Right hindlimb (tissue), 1 donor: Measurements from ENCODE around the gene TMEM119.
"Not testable (repeated sequence)": the region's sequence is repeated elsewhere in the genome, so short reads cannot be mapped to it uniquely, and the experiment has no call there.

Experiments used
- DNase-seq: peaks from one replicate; pipeline ENCODE4 v3.0.0-alpha.2; 2018

The TMEM119 gene

DNA sequence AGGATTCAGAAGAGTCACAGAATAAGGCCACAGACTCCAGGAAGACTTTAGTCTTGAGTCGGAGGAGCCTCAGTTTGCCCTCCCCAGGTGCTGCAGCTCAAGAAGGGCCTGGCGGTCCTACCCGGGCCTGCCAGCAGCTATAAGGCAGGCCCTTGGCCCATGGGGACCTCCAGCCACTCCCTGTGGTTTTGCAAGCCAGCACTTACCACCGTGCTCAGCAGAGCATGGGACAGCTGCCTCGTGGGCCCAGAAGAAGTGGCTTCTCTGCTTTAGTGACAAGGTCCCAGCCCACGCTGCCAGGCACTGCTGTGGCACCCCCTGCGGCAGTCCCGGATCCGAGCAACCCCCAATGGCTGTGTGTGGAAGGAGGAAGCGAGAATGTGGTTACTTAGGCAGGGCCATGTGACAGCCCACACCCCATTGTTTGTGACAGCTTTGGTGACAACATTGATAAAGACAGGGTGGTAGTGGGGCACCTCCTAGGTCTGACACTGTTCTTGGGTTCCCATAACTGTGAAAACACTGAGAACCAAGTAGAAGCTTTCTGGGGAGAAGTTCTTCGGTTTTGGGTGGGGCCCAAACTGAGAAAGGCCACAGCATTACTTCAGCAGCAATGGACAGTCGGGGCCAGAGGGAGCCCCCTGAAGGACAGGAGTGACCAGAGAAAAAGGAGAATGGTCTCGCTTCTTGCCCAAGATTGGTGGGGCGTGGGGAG is 35.8 kb upstream of the TMEM119 start, which contains the start of gene SELPLG:
Gene SELPLG (minus strand): TSS at position 361 of the 715 bp plus-strand sequence. CDS start 9,587 bp downstream, outside the sequence.
- no peak for DNase-seq

- DNase-seq, result no peak
Measured at GRCh38 chr12:108633081-108633533, 35.2 kb upstream of the TMEM119 start.

DNA sequence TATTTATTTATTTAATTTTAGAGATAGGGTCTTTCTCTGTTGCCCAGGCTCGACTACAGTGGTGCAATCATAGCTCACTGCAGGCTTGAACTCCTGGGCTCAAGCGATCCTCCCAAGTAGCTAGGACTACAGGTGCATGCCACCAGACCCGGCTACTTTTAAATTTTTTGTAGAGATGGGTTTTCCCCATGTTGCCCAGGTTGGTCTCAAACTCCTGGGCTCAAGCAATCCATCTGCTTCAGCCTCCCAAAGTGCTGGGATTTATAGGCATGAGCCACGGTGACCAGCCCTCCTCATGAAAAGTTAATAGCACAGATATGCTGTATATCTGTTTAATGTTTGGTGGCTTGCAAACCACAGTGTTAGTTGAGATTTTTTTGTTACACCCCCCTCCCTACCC is 33.4 kb upstream of the TMEM119 start:
- DNase-seq, result not testable (repeated sequence)

DNA sequence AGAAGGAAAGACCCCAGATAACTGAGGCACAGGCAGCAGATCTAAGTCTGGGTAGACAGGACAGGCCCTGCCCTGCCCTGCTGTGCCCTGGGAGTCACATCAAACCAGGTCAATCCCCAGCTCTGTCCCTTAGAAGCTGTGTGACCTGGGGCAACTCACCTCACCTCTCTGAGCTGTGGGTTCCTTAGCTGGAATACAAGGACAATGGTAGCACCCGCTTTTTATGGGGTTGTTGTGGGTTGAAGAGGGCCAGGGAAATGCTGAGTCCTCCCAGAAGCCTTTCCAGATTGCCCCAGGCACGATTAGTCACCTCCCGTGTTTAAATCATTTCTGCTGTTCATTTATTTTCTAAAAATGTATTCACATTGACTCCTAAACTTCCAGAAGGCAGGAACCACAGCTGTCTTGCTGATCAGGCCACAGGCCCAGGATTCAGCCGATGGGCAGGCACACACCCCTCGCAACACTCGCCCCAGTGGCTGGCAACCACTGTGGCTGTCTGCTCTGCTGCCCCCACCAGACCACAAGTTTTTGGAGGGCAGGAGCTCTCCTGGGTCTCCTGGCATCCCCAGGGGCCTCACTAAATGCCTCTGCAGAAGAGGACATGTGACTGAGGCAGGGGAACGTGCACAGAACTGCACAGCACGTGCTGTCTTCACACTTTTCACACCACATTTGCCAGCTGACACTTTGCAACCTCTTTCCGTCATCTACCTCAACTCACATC is 32.8 kb upstream of the TMEM119 start:
- DNase-seq, result no peak

DNA sequence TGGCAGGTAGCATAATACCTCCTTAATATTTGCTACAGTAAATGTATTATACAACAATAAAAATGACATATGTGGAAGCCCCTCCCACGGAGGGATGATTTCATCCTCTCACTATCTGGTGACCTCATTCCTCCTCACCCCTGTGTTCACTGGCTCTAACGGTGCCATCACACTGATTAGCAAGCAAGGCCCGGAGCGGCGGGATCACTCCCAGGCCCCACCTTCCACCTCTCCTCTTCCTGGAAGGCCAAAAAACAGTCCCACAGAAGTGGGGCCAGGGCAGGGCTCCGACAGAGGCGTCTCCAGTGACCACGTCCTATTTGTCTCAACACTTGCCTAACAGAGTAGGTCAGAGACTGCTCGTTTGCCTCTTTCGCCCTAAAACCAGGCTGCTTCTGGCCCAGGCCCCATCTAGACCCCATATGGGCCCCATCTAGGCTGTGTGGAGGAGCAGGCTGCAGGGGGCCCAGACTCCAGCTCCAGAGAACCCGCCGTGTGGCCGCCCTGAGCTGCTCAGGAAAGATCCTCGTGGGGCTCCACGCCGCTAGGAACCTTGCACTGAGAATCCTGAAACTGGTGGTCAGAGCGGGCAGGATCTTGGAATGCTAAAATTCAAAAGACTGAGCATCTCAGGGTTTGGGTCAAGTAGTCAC is 32.1 kb upstream of the TMEM119 start:
- DNase-seq, result no peak

- DNase-seq, result no peak
Measured at GRCh38 chr12:108629151-108629550, 31.3 kb upstream of the TMEM119 start.

DNA sequence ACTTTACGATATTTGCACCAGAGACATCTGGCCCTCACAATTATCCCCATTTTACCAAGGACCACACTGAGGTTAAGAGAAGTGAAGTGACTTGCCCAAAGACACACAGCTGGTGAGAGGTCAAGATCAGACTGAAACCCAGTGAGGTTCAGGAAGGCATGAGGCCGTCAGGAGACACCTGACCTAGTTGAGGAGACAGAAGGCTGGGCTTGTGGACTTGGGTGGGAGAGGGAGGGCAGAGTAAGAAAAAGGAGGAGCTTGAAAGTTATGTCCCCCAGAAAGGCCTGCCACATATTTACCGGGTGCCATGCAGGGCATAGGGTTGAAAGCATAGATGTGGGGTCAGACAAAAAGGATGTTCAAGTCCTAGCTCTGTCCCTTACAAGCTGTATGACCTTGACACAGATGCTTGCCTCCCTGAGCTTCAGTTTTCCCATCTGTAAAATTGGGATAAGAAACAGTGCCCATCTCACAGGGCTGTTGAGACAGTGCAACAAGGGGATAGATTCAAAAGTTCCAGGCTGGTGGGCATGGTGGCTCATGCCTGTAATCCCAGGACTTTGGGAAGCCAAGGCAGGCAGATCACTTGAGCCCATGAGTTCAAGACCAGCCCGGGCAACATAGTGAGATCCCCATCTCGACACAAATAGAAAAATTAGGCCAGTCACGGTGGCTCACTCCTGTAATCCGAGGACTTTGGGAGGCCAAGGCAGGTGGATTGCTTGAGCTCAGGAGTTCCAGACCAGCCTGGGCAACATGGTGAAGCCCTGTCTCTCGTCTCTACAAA is 29.4 kb upstream of the TMEM119 start:
- DNase-seq, result no peak

DNA sequence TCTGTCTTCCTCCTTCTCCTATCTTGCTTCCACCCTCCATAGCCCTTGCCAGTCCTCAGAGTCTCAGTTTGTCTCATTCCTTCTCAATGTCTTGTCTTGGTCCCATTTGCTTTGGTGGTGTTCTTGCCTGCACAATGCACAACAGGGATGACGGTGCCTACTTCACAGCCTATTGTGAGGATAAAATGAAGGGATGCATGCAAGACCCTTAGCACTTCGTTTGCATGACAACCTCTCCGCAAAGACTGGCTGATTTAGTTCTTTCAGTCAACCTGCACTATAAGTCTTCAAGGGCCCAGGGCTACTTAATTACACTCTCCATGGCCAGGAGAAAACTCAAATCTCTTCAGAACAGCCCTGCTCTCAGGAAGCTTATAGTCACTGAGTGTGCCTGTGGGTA is 27.3 kb upstream of the TMEM119 start:
- no peak for DNase-seq

DNA sequence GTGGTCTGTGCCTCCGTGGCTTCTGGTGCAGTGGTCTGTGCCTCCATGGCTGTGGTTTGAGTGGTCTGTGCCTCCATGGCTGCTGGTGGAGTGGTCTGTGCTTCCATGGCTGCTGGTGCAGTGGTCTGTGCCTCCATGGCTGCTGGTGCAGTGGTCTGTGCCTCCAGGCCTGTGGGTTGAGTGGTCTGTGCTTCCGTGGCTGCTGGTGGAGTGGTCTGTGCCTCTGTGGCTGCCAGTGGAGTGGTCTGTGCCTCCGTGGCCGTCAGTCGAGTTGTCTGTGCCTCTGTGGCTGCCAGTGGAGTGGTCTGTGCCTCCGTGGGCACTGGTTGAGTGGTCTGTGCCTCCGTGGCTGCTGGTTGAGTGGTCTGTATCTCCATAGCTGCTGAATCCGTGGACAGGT is 25.7 kb upstream of the TMEM119 start:
- no peak for DNase-seq

DNA sequence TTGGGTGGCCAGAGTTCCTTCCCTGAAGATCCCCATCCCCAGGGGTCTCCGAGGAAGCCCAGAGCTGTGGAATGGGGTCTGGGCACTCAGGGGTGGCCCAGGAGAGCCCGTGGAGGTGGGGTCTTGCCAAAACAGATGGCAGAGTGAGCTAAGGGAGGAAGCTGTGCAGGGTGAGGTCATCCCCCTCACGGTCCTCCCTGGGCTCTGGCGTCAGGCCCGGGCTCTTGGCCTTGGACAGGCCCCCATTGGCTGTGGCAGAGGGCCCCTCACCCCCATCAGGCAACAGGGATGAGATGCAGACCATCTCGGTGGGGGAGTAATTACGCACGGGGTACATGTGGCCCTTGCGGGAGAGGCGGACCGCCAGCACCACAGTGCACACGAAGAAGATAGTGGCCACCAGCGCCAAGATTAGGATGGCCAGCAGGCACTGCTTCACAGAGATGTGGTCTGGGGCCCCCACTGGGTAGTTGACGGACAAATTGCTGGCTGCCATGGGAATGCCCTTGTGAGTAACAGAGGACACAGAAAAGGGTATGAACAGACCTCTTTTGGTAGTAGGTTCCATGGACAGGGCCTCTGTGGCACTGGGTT is 25.1 kb upstream of the TMEM119 start:
- no peak for DNase-seq

DNA sequence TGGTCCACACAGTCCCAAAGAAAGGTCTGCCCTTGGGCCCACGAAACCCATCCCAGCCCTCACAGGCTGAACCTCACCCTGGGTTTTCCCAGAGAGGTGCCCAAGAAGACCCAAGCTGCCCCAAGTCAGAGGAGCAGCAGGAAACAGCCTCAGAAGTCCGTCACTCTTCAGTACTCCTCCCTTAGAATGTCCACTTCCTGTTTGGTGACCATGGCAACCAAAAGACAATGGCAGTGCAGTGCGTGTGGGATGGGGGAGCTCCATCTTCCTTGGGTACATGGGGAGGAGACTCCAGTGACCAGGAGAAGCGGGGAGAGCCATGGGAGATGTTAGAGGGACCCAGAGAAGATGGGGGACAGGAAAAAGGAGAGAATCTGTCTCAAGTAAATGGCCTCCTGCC is 24.5 kb upstream of the TMEM119 start:
- no peak for DNase-seq

- DNase-seq, result no peak
Measured at GRCh38 chr12:108621161-108621560, 23.3 kb upstream of the TMEM119 start.

DNA sequence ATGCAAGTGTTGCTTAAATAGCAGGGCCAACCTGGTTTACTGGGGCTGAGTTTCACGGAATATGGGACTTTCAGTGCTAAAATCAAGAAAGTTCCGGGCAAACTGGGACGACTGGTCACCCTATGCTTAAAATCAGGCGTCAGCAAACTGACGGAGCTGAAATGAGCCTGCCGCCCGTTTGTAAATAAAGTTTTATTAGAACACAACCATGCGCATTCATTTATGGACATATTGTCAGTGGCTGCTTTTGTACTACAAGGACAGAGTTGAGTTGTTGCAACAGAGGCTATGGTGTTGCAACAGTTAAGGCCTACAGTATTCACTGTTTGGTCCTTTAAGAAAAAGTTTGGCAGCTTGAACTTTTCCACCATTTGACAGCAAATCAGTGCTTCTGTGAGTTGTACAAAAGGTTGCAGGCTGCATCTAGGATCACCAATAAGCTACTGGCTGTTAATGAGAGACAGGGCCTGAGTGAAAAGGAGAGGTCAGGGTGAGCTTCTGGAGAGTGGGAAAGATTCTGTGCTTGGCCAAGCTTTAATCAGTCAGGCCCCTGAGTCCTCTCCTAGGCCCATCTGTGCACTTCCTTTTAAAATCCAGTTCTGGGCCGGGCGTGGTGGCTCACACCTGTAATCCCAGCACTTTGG is 22.5 kb upstream of the TMEM119 start:
- DNase-seq, result no peak

DNA sequence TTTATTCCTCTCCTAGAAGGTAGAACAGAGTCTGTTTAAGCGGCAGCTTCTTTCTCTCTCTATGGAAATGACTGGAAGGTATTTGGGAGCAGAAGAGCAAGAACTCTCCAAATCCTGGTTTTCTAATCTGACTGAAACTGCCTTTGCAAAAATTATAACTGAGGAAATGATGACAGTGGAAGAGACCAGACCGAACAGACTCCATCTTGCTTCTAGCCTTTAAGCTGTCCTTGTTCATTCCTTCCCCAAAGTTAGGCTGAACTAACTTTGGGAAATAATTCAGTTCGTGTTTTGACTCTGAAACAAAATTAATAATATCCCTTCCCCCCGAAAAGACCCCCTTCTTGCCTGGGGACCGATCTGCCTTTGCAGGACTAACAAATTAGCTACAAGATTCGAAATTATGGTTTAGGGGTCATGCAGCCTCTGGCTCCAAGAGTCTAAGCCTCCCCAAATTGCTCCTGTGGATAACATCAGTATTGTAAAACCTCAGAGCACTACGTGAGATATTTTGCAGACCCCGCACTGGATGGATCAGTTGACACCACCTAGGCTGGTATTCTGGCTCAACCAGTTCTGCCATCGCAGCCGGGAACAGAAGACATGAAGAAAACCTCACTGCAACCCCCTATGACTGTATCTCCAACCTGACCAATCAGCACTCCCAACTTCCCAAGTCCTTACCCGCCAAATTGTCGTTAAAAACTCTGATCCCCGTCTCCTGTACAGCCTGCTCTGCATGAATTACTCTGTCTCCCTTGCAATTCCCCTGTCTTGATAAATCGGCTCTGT is 21.7 kb upstream of the TMEM119 start:
- DNase-seq, result no peak

DNA sequence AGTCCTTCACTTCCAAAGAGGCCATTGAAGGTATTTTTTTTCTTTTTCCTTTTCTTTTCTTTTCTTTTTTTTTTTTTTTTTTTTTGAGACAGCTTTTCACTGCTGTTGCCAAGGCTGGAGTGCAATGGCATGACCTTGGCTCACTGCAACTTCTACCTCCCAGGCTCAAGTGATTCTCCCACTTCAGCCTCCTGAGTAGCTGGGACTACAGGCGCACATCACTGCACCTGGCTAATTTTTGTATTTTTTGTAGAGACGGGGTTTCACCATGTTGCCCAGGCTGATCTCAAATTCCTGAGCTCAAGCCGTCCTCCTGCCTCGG is 21.0 kb upstream of the TMEM119 start:
- not testable (repeated sequence) for DNase-seq

- DNase-seq, result peak; percentile 90
Measured at GRCh38 chr12:108618079-108618952, 20.4 kb upstream of the TMEM119 start.

GRCh38 chr12:108616941-108617858 is 19.3 kb upstream of the TMEM119 start:
- DNase-seq, result no peak

DNA sequence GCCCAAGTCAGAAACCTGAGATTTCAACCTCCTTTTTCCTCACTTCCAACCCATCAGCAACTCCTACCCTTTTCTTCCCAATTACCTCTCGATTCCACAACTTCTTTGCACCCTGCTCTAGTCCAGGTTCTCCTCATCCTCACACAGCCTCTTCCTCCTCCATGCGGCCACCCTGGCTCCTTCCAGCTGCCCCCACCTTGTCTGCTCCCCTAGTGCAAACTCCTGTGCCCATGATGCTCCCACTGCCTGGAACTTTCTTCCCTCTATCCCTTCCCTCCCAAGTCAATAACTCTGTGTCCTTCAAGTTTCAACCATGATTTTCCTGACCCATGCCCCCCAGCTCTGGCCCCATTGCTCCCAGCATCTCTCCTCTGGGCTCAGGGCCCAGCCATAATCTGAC is 18.5 kb upstream of the TMEM119 start:
- DNase-seq, result no peak

- no peak for DNase-seq
Measured at GRCh38 chr12:108615918-108616317, 18.0 kb upstream of the TMEM119 start.
